Ovary (tissue), 3 donors: ENCODE results near the gene ARL2BP.

Experiments used
- CTCF ChIP-seq, 3 donors: fragments of 450-650 bp in 2 of 3; fragments of 200-600 bp in 1 of 3; IDR thresholded peaks; one replicate each; pipeline versions ENCODE4 v1.5.1 to v1.8.0; 2016 to 2022; ENCODE audit warnings: antibody characterized with exemption in 3 of 3, mild to moderate bottlenecking in 1 of 3
- POLR2A ChIP-seq: fragments of 450-650 bp; IDR thresholded peaks from one replicate; pipeline ENCODE4 v1.6.1; 2017; ENCODE audit warnings: antibody characterized with exemption, mild to moderate bottlenecking, moderate library complexity
- donor health status: DM: no; HTN: no; CAD: no.

GRCh38 chr16:57255686-57256415, 10.8 kb downstream of the ARL2BP start:
- TF ChIP-seq CTCF (IDR thresholded peaks at IDR 0.05): no peak
- no peak for TF ChIP-seq POLR2A
